HCT116 (cell line): ENCODE measurements around the gene MLC1. TPM values are rescaled to one million over a fixed set of nuclear protein-coding genes. Genes with fewer than 3 reads are reported as not detected.

Experiments
- ATAC-seq: fragments of 200-7000 bp; cut with Tn5 transposase; 2 replicates; pipeline ENCODE4 v1.9.1; 2020; ENCODE audit warnings: mild to moderate bottlenecking, moderate library complexity
- BruUV-seq: library from RNA; stranded (reverse); fragments of 400-500 nt; replicated peaks from 2 replicates; lab custom pipeline; 2021; lab: Mats Ljungman, UMichigan
- CTCF ChIA-PET: fragments of 300-600 bp; sonication (Branson Sonifier 250); formaldehyde crosslinking; loops from one replicate; lab custom pipeline; 2021; ENCODE audit warnings: antibody characterized with exemption; lab: Charles Lee
- POLR2A ChIA-PET: fragments of 300-600, 350-600 bp; sonication (Branson Sonifier 250); formaldehyde crosslinking; loops from one replicate; lab custom pipeline; 2021; ENCODE audit warnings: antibody characterized with exemption; lab: Charles Lee
- RAD21 ChIA-PET, 2 experiments: fragments of 300-600 bp; sonication (Branson Sonifier 250); formaldehyde crosslinking; loops; one replicate each; lab custom pipeline; 2023; ENCODE audit warnings: low total read pairs in 2 of 2; ENCODE audit not compliant: uncharacterized antibody in 2 of 2, unreplicated experiment in 2 of 2, low non-redundant PET in 1 of 2; lab: Charles Lee
- DNase-seq: peaks from one replicate; pipeline ENCODE4 v3.0.0-alpha.2; 2010; ENCODE audit warnings: low read depth, low spot score
- H2AFZ ChIP-seq: fragments of 200-600 bp; shearing (Covaris generic), sonication (generic); 2 replicates; pipeline ENCODE4 v1.6.1; 2017; ENCODE audit warnings: low read depth, mixed run types, mixed read lengths, antibody characterized with exemption, low read length; ENCODE audit not compliant: poor library complexity, severe bottlenecking
- H3K27ac ChIP-seq: 2 replicates; pipeline ENCODE4 v1.5.1; 2012; ENCODE audit warnings: low read depth, low read length
- H3K27me3 ChIP-seq: fragments of 200-600 bp; sonication (generic); 2 replicates; pipeline ENCODE4 v1.6.1; 2016; ENCODE audit warnings: mixed run types, low read length, mixed read lengths; ENCODE audit not compliant: insufficient read depth
- H3K36me3 ChIP-seq, 2 experiments: fragments of 200-500 bp in 1 of 2; fragments of 200-600 bp in 1 of 2; sonication (Bioruptor generic) in 1 of 2; sonication (generic) in 1 of 2; 2 replicates each; pipeline versions ENCODE4 v1.5.1 to v1.6.1; 2014 to 2016; ENCODE audit warnings: low read length in 2 of 2, inconsistent platforms in 1 of 2, mixed read lengths in 1 of 2, mixed run types in 1 of 2; ENCODE audit not compliant: insufficient read depth in 2 of 2, control insufficient read depth in 1 of 2
- H3K4me1 ChIP-seq, 2 experiments: fragments of 200-600 bp in 1 of 2; sonication (generic) in 1 of 2; 2 replicates each; pipeline versions ENCODE4 v1.5.1 to v1.6.1; 2012 to 2017; ENCODE audit warnings: low read length in 2 of 2, inconsistent platforms in 1 of 2, mild to moderate bottlenecking in 1 of 2, mixed read lengths in 1 of 2, mixed run types in 1 of 2, moderate library complexity in 1 of 2; ENCODE audit not compliant: insufficient read depth in 2 of 2, control insufficient read depth in 1 of 2
- H3K4me2 ChIP-seq: fragments of 200-600 bp; sonication (generic); 2 replicates; pipeline ENCODE4 v1.6.1; 2017; ENCODE audit warnings: mixed run types, low read length, mixed read lengths
- H3K4me3 ChIP-seq, 2 experiments: fragments of 200-600 bp in 1 of 2; sonication (generic) in 1 of 2; replicated peaks in 1 of 2; 2 replicates each; pipeline ENCODE4 v1.5.1; 2011 to 2016; ENCODE audit warnings: low read length in 2 of 2, control low read depth in 1 of 2, low read depth in 1 of 2, mild to moderate bottlenecking in 1 of 2, mixed read lengths in 1 of 2, mixed run types in 1 of 2
- H3K79me2 ChIP-seq: fragments of 200-600 bp; sonication (generic); 2 replicates; pipeline ENCODE4 v1.6.1; 2017; ENCODE audit warnings: mild to moderate bottlenecking, mixed run types, low read length, moderate library complexity, mixed read lengths; ENCODE audit not compliant: insufficient read depth
- H3K9ac ChIP-seq: fragments of 200-600 bp; sonication (generic); 2 replicates; pipeline ENCODE4 v1.6.1; 2016; ENCODE audit warnings: low read length, mixed read lengths
- H3K9me2 ChIP-seq: fragments of 200-600 bp; sonication (generic), shearing (Covaris generic); 2 replicates; pipeline ENCODE4 v1.6.1; 2017; ENCODE audit warnings: mixed run types, mild to moderate bottlenecking, moderate library complexity; ENCODE audit not compliant: insufficient read depth
- H3K9me3 ChIP-seq, 2 experiments: fragments of 200-500 bp in 1 of 2; fragments of 200-600 bp in 1 of 2; sonication (Bioruptor generic) in 1 of 2; sonication (generic) in 1 of 2; 2 replicates each; pipeline ENCODE4 v1.6.1; 2014 to 2017; ENCODE audit warnings: low read length in 2 of 2, mixed read lengths in 2 of 2, inconsistent platforms in 1 of 2, low read depth in 1 of 2, mild to moderate bottlenecking in 1 of 2, mixed run types in 1 of 2, moderate library complexity in 1 of 2; ENCODE audit not compliant: control insufficient read depth in 1 of 2, insufficient read depth in 1 of 2
- H4K20me1 ChIP-seq: fragments of 200-600 bp; sonication (generic), shearing (Covaris generic); 2 replicates; pipeline ENCODE4 v1.6.1; 2017; ENCODE audit warnings: mixed run types, mild to moderate bottlenecking, moderate library complexity; ENCODE audit not compliant: insufficient read depth
- CBX3 ChIP-seq: IDR thresholded peaks from 2 replicates; pipeline ENCODE4 v1.6.1; 2012; ENCODE audit warnings: low read depth
- EGR1 ChIP-seq: IDR thresholded peaks from 2 replicates; pipeline ENCODE4 v1.6.1; 2012; ENCODE audit warnings: low read depth
- ELF1 ChIP-seq: IDR thresholded peaks from 2 replicates; pipeline ENCODE4 v1.6.1; 2012; ENCODE audit warnings: low read depth, borderline replicate concordance
- EZH2 ChIP-seq: fragments of 200-600 bp; sonication (generic); IDR thresholded peaks from 2 replicates; pipeline ENCODE4 v1.6.1; 2017; ENCODE audit warnings: antibody characterized with exemption, mixed run types
- FOSL1 ChIP-seq: IDR thresholded peaks from 2 replicates; pipeline ENCODE4 v1.6.1; 2012; ENCODE audit warnings: low read depth
- POLR2A ChIP-seq: IDR thresholded peaks from 2 replicates; pipeline ENCODE4 v1.7.0; 2011; ENCODE audit warnings: borderline replicate concordance; ENCODE audit not compliant: insufficient read depth, insufficient read length; ENCODE audit errors: extremely low read depth
- POLR2AphosphoS5 ChIP-seq: IDR thresholded peaks from 2 replicates; pipeline ENCODE4 v1.6.1; 2011; ENCODE audit warnings: mild to moderate bottlenecking, low read depth, low read length, moderate library complexity
- RAD21 ChIP-seq: IDR thresholded peaks from 2 replicates; pipeline ENCODE4 v1.6.1; 2012; ENCODE audit warnings: low read depth, mild to moderate bottlenecking
- SIN3A ChIP-seq: IDR thresholded peaks from 2 replicates; pipeline ENCODE4 v1.6.1; 2012; ENCODE audit warnings: low read depth
- SRF ChIP-seq: IDR thresholded peaks from 2 replicates; pipeline ENCODE4 v1.6.1; 2012; ENCODE audit warnings: low read depth
- TCF7L2 ChIP-seq: IDR thresholded peaks from 2 replicates; pipeline ENCODE4 v1.7.0; 2011; ENCODE audit warnings: borderline replicate concordance, inconsistent platforms; ENCODE audit not compliant: insufficient read depth, insufficient read length; ENCODE audit errors: extremely low read depth
- YY1 ChIP-seq: IDR thresholded peaks from 2 replicates; pipeline ENCODE4 v1.6.1; 2011; ENCODE audit warnings: low read length, low read depth, moderate library complexity, mild to moderate bottlenecking; ENCODE audit not compliant: insufficient replicate concordance; ENCODE audit errors: extremely low read depth
- intact Hi-C: fragments of 100-400 bp; cut with micrococcal nuclease; formaldehyde crosslinking; loops from 2 replicates; pipeline ENCODE4 v1.10.0; 2022
- total RNA-seq: library from RNA; stranded (reverse); gene quantifications from one replicate; pipeline ENCODE4 v1.2.1, GENCODE V29; 2021; ENCODE audit not compliant: unreplicated experiment
- TF ChIP-seq, protein P1 (sequence below): IDR thresholded peaks from 2 replicates; pipeline ENCODE4 v1.6.1; 2011; ENCODE audit warnings: mild to moderate bottlenecking, low read length, moderate library complexity; ENCODE audit not compliant: insufficient replicate concordance; ENCODE audit errors: extremely low read depth
- TF ChIP-seq, protein P2 (sequence below): IDR thresholded peaks from 2 replicates; pipeline ENCODE4 v1.6.1; 2012

Gene MLC1
- total RNA-seq, 1 experiment from 2014 or later, result not detected

DNA sequence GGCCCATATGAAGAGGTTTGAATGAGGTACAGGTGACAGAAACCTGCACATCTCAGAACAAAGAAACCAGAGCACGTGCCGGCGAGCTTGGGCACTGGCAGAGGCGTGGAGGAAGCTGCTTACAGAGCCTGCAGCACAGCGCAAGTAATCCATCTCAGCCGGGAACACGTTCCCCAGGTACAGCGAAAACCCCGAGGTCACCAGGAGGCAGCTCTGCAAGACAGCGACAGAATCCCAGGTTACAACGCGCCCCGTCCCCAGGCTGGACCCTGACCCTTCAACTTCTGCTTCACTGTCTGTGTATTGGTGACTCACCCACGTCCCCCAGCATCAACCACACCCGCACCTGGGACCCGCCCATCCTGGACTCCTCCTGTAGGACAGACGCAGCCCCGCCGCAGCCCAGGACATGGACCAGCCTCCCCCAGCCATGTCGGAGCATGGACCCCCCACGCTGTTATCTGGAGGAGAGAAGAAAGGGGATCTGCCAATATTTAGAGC, 2.2 kb downstream of the MLC1 start:
- Histone ChIP-seq H3K4me3 (no peak overlapping the region), H3K9me3 (peaks cover 0 to 3% of the 10 kb centered on the region in 2 experiments; a peak in 1 of 4 replicates), H4K20me1 (no peaks in the 10 kb centered on the region), H3K4me2 (peak overlapping the region; percentile 28), H3K36me3 (no peaks in the 10 kb centered on the region), H3K79me2 (no peaks in the 10 kb centered on the region), H3K4me1 (peaks cover 0 to 10% of the 10 kb centered on the region in 2 experiments; a peak in 3 of 4 replicates), H2AFZ (no peak overlapping the region), H3K27me3 (no peaks in the 10 kb centered on the region), H3K9me2 (no peaks in the 10 kb centered on the region), H3K9ac (no peak overlapping the region), H3K27ac (no peak overlapping the region)
- intact Hi-C loops, result no loop called here
- CTCF ChIA-PET, result no interaction called here
- no peak; the same call in 1 of the 2 replicates for ATAC-seq
- RAD21 ChIA-PET, result no interaction called here
- POLR2A ChIA-PET, result no interaction called here
- DNase-seq, result no peak
- BruUV-seq, result no TSS peak
- TF ChIP-seq SIN3A, result no peak
- TF ChIP-seq POLR2A, result no peak

DNA sequence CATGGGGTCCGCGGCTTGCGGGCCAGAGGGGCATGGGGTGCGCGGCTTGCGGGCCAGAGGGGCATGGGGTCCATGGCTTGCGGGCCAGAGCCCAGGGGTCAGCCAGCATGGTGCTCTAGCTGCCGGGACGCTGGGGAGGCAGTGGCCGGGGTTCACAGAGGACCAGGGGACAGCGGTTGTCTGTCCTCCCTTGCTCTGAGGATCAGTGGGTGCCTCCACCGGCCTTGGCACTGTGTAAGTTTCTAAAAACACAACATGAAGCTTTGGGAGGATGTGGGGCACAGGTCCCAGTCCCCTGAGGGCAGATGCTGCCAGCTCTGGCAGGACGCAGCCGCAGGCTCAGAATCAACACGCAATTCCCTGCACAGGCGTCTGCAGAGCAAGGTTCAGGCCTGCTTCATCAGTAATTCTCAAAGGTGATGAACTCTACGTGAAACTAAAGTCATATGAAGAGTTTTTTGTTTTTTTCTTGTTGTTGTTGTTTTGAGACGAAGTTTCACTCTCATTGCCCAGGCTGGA, 3.0 kb downstream of the MLC1 start:
- Histone ChIP-seq H3K4me3 (no peak overlapping the region), H2AFZ (no peak overlapping the region), H3K4me2 (no peak overlapping the region), H3K4me1 (peaks cover 0 to 10% of the 10 kb centered on the region in 2 experiments; a peak in 3 of 4 replicates), H3K79me2 (no peaks in the 10 kb centered on the region), H3K9ac (no peak overlapping the region), H3K9me2 (no peaks in the 10 kb centered on the region), H4K20me1 (no peaks in the 10 kb centered on the region), H3K9me3 (peaks cover 0 to 3% of the 10 kb centered on the region in 2 experiments; a peak in 1 of 4 replicates), H3K36me3 (no peaks in the 10 kb centered on the region), H3K27ac (no peak overlapping the region), H3K27me3 (no peaks in the 10 kb centered on the region)
- ChIA-PET RAD21 (no interaction called here), CTCF (no interaction called here), POLR2A (no interaction called here)
- BruUV-seq, result no TSS peak
- intact Hi-C loops, result no loop called here
- ATAC-seq (no peak), DNase-seq (no peak)
- no peak for TF ChIP-seq RAD21
- no peak for TF ChIP-seq FOSL1
- no peak for TF ChIP-seq SIN3A
- TF ChIP-seq, protein P1, sequence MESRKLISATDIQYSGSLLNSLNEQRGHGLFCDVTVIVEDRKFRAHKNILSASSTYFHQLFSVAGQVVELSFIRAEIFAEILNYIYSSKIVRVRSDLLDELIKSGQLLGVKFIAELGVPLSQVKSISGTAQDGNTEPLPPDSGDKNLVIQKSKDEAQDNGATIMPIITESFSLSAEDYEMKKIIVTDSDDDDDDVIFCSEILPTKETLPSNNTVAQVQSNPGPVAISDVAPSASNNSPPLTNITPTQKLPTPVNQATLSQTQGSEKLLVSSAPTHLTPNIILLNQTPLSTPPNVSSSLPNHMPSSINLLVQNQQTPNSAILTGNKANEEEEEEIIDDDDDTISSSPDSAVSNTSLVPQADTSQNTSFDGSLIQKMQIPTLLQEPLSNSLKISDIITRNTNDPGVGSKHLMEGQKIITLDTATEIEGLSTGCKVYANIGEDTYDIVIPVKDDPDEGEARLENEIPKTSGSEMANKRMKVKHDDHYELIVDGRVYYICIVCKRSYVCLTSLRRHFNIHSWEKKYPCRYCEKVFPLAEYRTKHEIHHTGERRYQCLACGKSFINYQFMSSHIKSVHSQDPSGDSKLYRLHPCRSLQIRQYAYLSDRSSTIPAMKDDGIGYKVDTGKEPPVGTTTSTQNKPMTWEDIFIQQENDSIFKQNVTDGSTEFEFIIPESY, result no peak
- TF ChIP-seq, protein P2, sequence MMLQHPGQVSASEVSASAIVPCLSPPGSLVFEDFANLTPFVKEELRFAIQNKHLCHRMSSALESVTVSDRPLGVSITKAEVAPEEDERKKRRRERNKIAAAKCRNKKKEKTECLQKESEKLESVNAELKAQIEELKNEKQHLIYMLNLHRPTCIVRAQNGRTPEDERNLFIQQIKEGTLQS, result no peak
- TF ChIP-seq ELF1, result no peak
- no peak for TF ChIP-seq EZH2
- TF ChIP-seq POLR2AphosphoS5, result no peak
- TF ChIP-seq TCF7L2, result no peak
- TF ChIP-seq CBX3, result no peak
- TF ChIP-seq SRF, result no peak
- no peak for TF ChIP-seq YY1
- no peak for TF ChIP-seq EGR1
- no peak for TF ChIP-seq POLR2A
